HG03159 (cell line): ENCODE data around the gene DHRS4L2.
"Not testable (repeated sequence)": the region's sequence is repeated elsewhere in the genome, so short reads cannot be mapped to it uniquely, and the experiment has no call there.

Source experiments
- ATAC-seq: cut with Tn5 transposase; IDR thresholded peaks from one replicate; pipeline ENCODE4 v1.9.1; 2021; ENCODE audit warnings: mild to moderate bottlenecking, moderate library complexity; ENCODE audit not compliant: unreplicated experiment

The DHRS4L2 gene

GRCh38 chr14:23970283-23970659, 18.5 kb upstream of the DHRS4L2 start:
- not testable (repeated sequence) for ATAC-seq

GRCh38 chr14:23973178-23973577, 15.6 kb upstream of the DHRS4L2 start:
- not testable (repeated sequence) for ATAC-seq

DNA sequence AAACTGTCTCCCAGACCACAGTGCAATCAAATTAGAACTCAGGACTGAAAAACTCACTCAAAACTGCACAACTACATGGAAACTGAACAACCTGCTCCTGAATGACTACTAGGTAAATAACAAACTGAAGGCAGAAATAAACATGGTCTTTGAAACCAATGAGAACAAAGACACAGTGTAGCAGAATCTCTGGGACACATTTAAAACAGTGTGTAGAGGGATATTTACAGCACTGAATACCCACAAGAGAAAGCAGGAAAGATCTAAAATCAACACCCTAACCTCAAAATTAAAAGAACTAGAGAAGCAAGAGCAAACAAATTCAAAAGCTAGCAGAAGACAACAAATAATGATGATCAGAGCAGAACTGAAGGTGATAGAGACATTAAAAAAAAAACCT, 14.7 kb upstream of the DHRS4L2 start:
- not testable (repeated sequence) for ATAC-seq

DNA sequence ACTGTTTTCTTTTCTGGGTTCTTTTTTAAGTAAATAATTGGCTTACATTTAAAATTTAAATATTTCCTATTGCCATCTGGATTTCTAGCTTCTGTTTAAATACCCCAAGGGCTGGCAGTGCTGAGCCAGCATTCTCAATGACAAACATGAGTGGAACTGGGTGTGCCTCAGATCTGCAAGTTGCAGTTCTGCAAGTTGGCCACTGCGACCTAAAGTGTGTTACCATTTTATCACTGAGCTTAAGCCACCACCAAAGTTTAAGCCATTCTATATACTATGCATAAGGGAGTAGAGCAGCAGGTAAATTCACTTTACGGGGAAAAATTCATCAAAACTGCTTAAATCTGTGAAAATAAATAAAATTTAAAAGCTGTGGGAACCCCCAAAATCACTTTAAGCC, 11.5 kb upstream of the DHRS4L2 start:
- ATAC-seq: not testable (repeated sequence)

DNA sequence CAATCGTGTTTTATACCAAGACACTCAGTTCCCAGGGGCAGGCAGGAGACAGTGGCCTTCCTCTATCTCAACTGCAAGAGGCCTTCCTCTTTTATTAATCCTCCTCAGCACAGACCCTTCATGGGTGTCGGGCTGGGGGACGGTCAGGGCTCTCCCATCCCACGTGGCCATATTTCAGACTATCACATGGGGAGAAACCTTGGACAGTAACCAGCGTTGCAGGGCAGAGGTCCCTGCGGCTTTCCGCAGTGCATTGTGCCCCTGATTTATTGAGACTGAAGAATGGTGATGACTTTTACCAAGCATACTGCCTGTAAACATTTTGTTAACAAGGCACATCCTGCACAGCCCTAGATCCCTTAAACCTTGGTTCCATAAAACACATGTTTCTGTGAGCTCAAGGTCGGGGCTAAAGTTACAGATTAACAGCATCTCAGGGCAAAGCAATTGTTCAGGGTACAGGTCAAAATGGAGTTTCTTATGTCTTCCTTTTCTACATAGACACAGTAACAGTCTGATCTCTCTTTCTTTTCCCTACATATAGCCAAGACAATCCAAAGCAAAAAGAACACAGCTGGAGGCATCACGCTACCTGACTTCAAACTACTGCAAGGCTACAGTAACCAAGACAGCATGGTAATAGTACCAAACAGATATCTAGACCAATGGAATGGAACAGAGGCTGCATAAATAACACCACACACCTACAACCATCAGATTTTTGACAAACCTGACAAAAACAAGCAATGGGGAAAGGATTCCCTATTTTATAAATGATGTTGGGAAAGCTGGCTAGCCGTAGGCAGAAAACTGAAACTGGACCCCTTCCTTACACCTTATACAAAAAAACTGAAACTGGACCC, 6.5 kb upstream of the DHRS4L2 start:
- not testable (repeated sequence) for ATAC-seq

DNA sequence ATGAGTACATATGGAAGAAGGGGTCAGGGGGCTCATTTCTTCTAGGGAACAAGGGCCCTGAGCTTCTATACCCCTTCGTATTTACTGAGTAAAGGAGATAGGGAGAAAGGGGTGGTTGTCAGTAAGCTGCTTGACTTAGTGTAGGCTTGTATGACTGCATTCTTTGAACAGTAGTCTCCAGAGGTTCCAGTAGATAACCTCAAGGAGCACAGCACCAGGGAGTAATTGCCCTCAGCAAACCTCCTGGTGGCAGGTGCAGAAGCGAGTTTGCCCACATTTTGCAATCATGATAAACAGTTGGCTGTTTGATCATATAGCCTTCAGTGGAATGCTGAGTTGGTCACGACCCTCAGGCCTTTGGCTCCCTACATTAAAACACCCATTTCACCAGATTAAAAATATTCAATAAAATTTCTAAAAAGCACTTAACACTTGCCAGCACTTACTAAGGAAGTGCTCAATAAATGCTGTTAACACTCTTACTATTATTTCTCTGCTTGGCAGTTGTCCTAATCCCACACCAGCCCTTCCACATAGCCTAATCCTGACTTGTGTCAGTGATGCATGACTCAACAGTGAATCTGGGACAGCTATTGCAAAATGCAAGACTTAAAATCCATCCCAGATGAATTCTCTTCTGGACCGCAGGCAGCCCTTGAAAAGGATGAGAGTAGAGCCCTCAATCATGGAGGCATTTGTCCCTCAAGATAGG, 3.7 kb upstream of the DHRS4L2 start:
- ATAC-seq: no peak

- ATAC-seq: peak; percentile 10
These were observed 514 bp upstream of the DHRS4L2 start for GRCh38 chr14:23988223-23988606.

DNA sequence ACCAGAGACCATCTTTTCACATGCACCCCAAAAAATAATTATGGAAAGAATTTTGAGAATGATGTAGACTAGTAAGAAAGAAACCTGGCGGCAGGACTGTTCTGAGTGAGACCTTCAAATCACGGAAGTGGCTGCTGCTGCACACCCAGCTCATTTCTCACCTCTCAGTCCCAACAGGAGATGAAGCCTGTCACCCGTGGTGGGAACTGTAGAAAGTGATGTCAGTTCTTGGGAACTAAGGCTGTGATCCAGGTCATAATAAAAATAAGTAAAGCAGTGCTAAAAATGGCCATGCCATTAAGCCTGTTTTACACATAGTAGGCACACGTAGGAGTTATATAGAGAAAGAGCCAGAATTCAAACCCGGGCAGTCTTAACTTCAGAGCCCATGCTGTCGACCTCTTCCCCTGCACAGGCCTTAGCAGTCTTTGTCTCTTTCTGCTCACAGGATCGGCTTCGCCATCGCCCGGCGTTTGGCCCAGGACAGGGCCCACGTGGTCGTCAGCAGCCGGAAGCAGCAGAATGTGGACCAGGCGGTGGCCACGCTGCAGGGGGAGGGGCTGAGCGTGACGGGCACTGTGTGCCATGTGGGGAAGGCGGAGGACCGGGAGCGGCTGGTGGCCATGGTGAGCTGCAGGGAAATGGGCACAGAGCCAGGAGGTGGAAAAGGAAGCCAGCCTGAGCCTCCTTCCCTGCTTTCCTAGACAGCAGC, 1.2 kb downstream of the DHRS4L2 start:
- not testable (repeated sequence) for ATAC-seq

- ATAC-seq: not testable (repeated sequence)
These were observed 2.2 kb downstream of the DHRS4L2 start for GRCh38 chr14:23990961-23991360.

DNA sequence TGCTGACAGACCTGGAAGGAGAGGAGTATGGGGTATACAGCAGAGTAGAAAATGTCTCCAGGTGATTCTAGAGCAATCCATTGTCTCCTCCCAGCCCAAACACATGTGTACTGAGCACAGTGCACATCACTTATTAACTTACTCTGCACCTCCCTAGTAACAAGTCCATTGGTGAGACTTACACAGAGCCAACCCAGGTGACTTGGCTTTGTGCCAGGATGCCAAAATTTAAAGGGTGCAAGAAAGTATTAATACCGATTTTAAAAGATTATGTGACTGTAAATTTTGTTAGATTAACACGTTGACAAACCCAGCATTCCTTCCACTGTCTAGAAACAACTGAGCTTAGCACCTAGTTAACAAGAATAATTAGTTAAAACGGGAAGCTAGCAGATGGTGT, 4.3 kb downstream of the DHRS4L2 start:
- ATAC-seq: not testable (repeated sequence)

- not testable (repeated sequence) for ATAC-seq
These were observed 7.3 kb downstream of the DHRS4L2 start for GRCh38 chr14:23996009-23996408.

- ATAC-seq: not testable (repeated sequence)
These were observed 8.1 kb downstream of the DHRS4L2 start for GRCh38 chr14:23996825-23997224.

DNA sequence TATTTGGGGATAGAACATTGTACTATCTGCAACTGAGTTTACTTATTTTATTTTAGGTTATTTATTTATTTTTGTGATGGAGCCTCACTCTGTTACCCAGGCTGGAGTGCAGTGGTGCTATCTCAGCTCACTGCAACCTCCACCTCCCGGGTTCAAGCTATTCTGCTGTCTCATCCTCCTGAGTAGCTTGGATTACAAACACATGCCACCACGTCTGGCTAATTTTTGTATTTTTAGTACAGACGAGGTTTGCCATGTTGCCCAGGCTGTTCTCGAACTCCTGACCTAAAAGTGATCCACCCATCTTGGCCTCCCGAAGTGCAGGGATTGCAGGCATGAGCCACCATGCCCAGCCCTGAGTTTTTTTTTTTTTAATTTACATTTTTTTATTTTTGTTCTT, 10.9 kb downstream of the DHRS4L2 start:
- not testable (repeated sequence) for ATAC-seq

DNA sequence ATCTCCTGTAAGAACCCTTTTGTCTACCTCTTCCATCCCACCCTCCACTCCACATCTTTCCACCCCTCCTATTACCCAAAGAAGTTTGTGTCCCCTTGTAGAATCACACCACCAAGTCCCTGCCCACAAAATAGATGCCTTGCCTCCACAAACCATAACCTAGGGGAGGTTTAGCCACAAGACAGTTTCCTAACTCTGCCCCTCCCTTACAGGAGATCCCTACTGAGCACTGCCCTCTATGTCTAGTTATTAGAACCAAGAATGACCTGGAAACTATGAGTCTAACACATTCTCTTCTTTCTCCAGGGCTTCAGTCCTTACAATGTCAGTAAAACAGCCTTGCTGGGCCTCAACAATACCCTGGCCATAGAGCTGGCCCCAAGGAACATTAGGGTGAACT, 12.3 kb downstream of the DHRS4L2 start:
- ATAC-seq: not testable (repeated sequence)

- not testable (repeated sequence) for ATAC-seq
These were observed 12.9 kb downstream of the DHRS4L2 start for GRCh38 chr14:24001679-24002078.

DNA sequence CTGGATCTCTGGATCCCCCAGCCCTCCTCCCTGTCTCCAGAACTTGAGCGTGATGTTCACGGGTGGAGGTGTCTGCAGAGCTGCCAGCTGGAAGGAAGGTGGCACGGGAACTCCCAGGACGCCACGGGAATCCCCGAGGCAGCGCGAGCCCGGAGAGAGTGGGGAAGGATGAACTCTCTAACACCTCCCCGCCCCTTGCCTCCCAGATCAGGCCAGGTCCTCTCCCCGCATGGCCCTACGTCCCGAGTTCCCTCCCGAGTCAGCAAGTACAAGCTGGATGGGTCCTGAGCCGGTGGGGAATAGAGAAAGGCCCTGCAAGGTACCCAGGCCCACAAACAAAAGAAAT, 17.7 kb downstream of the DHRS4L2 start:
- ATAC-seq: peak; percentile 27

GRCh38 chr14:24006817-24007652, 18.3 kb downstream of the DHRS4L2 start:
- peak; percentile 68 for ATAC-seq

GRCh38 chr14:24011051-24011450, 22.3 kb downstream of the DHRS4L2 start:
- no peak for ATAC-seq

- not testable (repeated sequence) for ATAC-seq
These were observed 24.1 kb downstream of the DHRS4L2 start for GRCh38 chr14:24012726-24013273.
